ENCODE results near the gene MTHFR.

MTHFR gene

DNA sequence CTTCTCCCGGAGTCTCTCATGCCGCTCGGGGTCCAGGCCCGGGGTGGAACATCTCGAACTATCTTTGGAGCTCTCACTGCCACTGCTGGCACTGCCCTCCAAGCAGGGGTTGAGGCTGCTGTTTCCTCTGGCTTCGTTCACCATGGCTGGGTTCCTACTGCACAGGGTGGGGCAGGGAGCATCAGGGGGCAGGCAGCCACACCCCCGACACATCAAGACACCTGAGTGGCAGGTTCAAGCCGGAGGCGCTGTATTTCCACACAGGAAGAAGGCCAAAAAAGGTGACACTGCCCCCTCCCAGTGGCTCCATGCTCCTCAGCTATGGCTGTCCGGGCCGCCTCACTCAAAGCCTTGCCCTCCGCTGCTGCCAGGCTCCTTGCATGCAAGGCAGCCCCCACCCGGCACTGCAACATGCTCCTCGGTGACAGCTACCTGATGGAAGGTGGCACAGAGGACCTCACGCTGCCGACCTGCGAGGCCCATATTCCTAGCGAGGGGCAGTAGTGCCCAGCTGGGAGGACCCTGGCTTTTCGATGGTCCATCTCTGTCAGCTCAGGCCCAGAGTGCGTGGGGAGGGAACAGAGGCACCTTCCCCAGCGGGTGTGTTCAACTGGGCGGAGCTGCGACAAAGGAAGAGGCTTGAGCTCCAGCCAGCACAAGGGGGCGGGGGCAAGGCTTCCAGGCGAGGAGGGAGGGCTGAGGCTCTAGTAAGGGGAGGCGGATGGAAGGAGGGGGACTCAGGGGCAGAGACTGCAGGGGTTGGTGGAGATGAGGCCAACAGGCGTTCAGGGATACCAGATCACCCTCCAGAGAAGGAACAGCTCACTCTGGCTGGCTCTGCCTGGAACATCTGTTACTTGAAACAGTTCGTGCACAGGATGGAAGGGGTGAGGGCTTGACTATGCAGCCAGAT is 2.5 kb downstream of the MTHFR start:
- peaks cover 26 to 52% (median 41%) of the 10 kb centered on the region in 11 experiments for H3K36me3 ChIP-seq
- peaks cover 55 to 66% (median 61%) of the 10 kb centered on the region in 10 experiments for H3K4me1 ChIP-seq
- H3K27me3 ChIP-seq = no peaks in the 10 kb centered on the region
- peak overlapping the region; percentile 48 to 97 (median 82) for H3K4me3 ChIP-seq
- H3K27ac ChIP-seq = peak overlapping the region; percentile 49 to 94 (median 88); a peak in 21 of 22 replicates
- H3K9me3 ChIP-seq (replicated peaks in 1 of 11) = no peaks in the 10 kb centered on the region
- H4K20me1 ChIP-seq = peaks cover 0 to 30% (median 9%) of the 10 kb centered on the region in 11 experiments; a peak in 10 of 22 replicates
- TF ChIP-seq Cebpa-rat (IDR thresholded peaks at IDR 0.05) = no peak
- peak overlapping the region; percentile 94 to 99 (median 98) for H3K4me2 ChIP-seq
- peak overlapping the region; percentile 81 to 96 (median 92) for H3K9ac ChIP-seq

- peaks cover 48 to 61% (median 55%) of the 10 kb centered on the region in 10 experiments for H3K4me1 ChIP-seq
- no peaks in the 10 kb centered on the region for H3K27me3 ChIP-seq
- no peak for TF ChIP-seq Cebpa-rat (IDR thresholded peaks at IDR 0.05)
- peak overlapping the region; percentile 94 to 99 (median 98) for H3K4me2 ChIP-seq
- peaks cover 0 to 30% (median 9%) of the 10 kb centered on the region in 11 experiments; a peak in 10 of 22 replicates for H4K20me1 ChIP-seq
- no peaks in the 10 kb centered on the region for H3K9me3 ChIP-seq (replicated peaks in 1 of 11)
- H3K9ac ChIP-seq = peak overlapping the region; percentile 70 to 96 (median 92)
- H3K4me3 ChIP-seq = peak overlapping the region; percentile 48 to 97 (median 82)
- H3K36me3 ChIP-seq = peaks cover 24 to 55% (median 42%) of the 10 kb centered on the region in 11 experiments
- peak overlapping the region; percentile 49 to 94 (median 66); a peak in 20 of 22 replicates for H3K27ac ChIP-seq
Observed at GRCh38 chr1:11802616-11802972, 3.2 kb downstream of the MTHFR start.

- Histone ChIP-seq H3K4me1 (peaks cover 40 to 65% (median 52%) of the 10 kb centered on the region in 10 experiments), H3K9ac (peak overlapping the region in 3 of 11 experiments; percentile 91 to 96 (median 93); a peak in 2 of 22 replicates), H3K4me2 (peak overlapping the region in 6 of 11 experiments; percentile 96 to 99 (median 98); a peak in 11 of 22 replicates), H3K4me3 (0 out of 20 replicates have a peak overlapping the region, but pooled peaks of 1 of the 10 experiments have one; percentile 97), H3K27me3 (no peaks in the 10 kb centered on the region), H4K20me1 (peaks cover 0 to 30% (median 9%) of the 10 kb centered on the region in 11 experiments; a peak in 10 of 22 replicates), H3K27ac (no peak overlapping the region; a peak in 1 of 22 replicates), H3K9me3 (replicated peaks in 1 of 11) (no peaks in the 10 kb centered on the region), H3K36me3 (peaks cover 28 to 64% (median 44%) of the 10 kb centered on the region in 11 experiments)
- TF ChIP-seq Cebpa-rat (IDR thresholded peaks at IDR 0.05) = no peak
Observed at GRCh38 chr1:11800756-11801433, 4.9 kb downstream of the MTHFR start.

GRCh38 chr1:11800391-11800755 is 5.4 kb downstream of the MTHFR start:
- Histone ChIP-seq H3K4me2 (0 out of 22 replicates have a peak overlapping the region, but pooled peaks of 1 of the 11 experiments have one; percentile 97), H3K9ac (no peak overlapping the region; a peak in 1 of 22 replicates), H3K9me3 (replicated peaks in 1 of 11) (no peaks in the 10 kb centered on the region), H3K4me3 (no peak overlapping the region), H3K27me3 (no peaks in the 10 kb centered on the region), H3K4me1 (peaks cover 40 to 65% (median 53%) of the 10 kb centered on the region in 10 experiments), H4K20me1 (peaks cover 0 to 30% (median 9%) of the 10 kb centered on the region in 11 experiments; a peak in 10 of 22 replicates), H3K27ac (no peak overlapping the region), H3K36me3 (peaks cover 34 to 69% (median 49%) of the 10 kb centered on the region in 11 experiments)
- TF ChIP-seq Cebpa-rat (IDR thresholded peaks at IDR 0.05) = no peak

- H3K9ac ChIP-seq = no peak overlapping the region
- H3K27ac ChIP-seq = no peak overlapping the region
- peaks cover 40 to 65% (median 48%) of the 10 kb centered on the region in 10 experiments for H3K4me1 ChIP-seq
- H3K4me2 ChIP-seq = no peak overlapping the region
- TF ChIP-seq Cebpa-rat (IDR thresholded peaks at IDR 0.05) = no peak
- no peaks in the 10 kb centered on the region for H3K27me3 ChIP-seq
- no peaks in the 10 kb centered on the region for H3K9me3 ChIP-seq (replicated peaks in 1 of 11)
- H3K4me3 ChIP-seq = no peak overlapping the region
- H3K36me3 ChIP-seq = peaks cover 38 to 74% (median 54%) of the 10 kb centered on the region in 11 experiments
- peaks cover 0 to 26% (median 9%) of the 10 kb centered on the region in 11 experiments; a peak in 10 of 22 replicates for H4K20me1 ChIP-seq
Observed at GRCh38 chr1:11799896-11800295, 5.9 kb downstream of the MTHFR start.

DNA sequence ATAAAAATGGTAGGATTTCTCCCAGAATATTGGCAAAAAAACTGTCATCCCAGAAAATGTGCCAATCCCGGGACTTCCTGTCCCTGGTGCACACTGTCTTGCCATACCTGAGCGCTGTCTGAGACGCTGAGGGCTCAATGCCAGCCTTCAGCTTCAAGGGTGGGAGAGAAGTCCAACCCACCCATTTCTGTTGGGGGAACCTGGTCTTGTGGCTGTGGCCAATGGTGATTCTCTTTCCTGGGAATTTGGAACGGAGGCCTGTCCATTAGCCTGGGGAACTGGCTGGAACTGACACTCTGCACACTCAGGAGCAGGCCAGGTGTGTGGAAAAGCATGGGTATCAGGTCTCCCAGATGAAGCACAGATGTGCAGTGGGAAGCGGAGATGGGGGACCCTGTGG is 6.7 kb downstream of the MTHFR start:
- Histone ChIP-seq H3K9me3 (replicated peaks in 1 of 11) (no peaks in the 10 kb centered on the region), H4K20me1 (peaks cover 0 to 22% (median 9%) of the 10 kb centered on the region in 11 experiments; a peak in 10 of 22 replicates), H3K27ac (no peak overlapping the region), H3K4me2 (no peak overlapping the region), H3K4me1 (peaks cover 34 to 60% (median 41%) of the 10 kb centered on the region in 10 experiments), H3K36me3 (peaks cover 46 to 82% (median 62%) of the 10 kb centered on the region in 11 experiments), H3K4me3 (no peak overlapping the region), H3K9ac (no peak overlapping the region), H3K27me3 (no peaks in the 10 kb centered on the region)
- no peak for TF ChIP-seq Cebpa-rat (IDR thresholded peaks at IDR 0.05)

GRCh38 chr1:11797525-11798216 is 8.1 kb downstream of the MTHFR start:
- peaks cover 0 to 15% (median 3%) of the 10 kb centered on the region in 11 experiments; a peak in 11 of 22 replicates for H4K20me1 ChIP-seq
- H3K4me2 ChIP-seq = no peak overlapping the region
- H3K27me3 ChIP-seq = no peaks in the 10 kb centered on the region
- no peak for TF ChIP-seq Cebpa-rat (IDR thresholded peaks at IDR 0.05)
- H3K4me3 ChIP-seq = no peak overlapping the region
- H3K9ac ChIP-seq = no peak overlapping the region; a peak in 2 of 22 replicates
- peaks cover 54 to 96% (median 70%) of the 10 kb centered on the region in 11 experiments for H3K36me3 ChIP-seq
- no peaks in the 10 kb centered on the region for H3K9me3 ChIP-seq (replicated peaks in 1 of 11)
- no peak overlapping the region; a peak in 1 of 22 replicates for H3K27ac ChIP-seq
- peaks cover 20 to 48% (median 31%) of the 10 kb centered on the region in 10 experiments for H3K4me1 ChIP-seq
